ENCODE results near the gene TP53AIP1.

The TP53AIP1 gene

GRCh38 chr11:128910576-128910975, 32.1 kb downstream of the TP53AIP1 start:
- ChIA-PET POLR2A (no interaction called here), CTCF (interaction anchor here (1.5 to 12.2 kb wide), 5 partner anchors 9 to 39 kb away, joined by 4 to 153 read pairs (median 5); no protein-coding TSS in a partner anchor)
- no peak overlapping the region for H3K4me3 ChIP-seq (ENCODE audit: control insufficient read depth in 1 of 7, extremely low read depth in 1 of 7, insufficient read depth in 4 of 7, low read depth in 2 of 7, low read length in 6 of 7)
- DNase-seq = no peak
- peaks cover 0 to 7% (median 4%) of the 10 kb centered on the region in 5 experiments for H3K9me3 ChIP-seq (ENCODE audit: control extremely low read depth in 1 of 5, control insufficient read depth in 4 of 5, insufficient read depth in 2 of 5, low read depth in 1 of 5, low read length in 4 of 5)
- H3K36me3 ChIP-seq (ENCODE audit: control insufficient read depth in 4 of 4, insufficient read depth in 4 of 4, low read length in 3 of 4) = no peaks in the 10 kb centered on the region
- H3K4me1 ChIP-seq (ENCODE audit: control extremely low read depth in 1 of 4, control insufficient read depth in 4 of 4, insufficient read depth in 4 of 4, low read length in 3 of 4) = peaks cover 10 to 41% (median 25%) of the 10 kb centered on the region in 4 experiments
- no peak overlapping the region for H3K27ac ChIP-seq (ENCODE audit: insufficient read depth in 1 of 2, low read depth in 1 of 2, low read length in 2 of 2, poor library complexity in 1 of 2, severe bottlenecking in 2 of 2)
- H3K27me3 ChIP-seq (replicated peaks in 2 of 5; ENCODE audit: control insufficient read depth in 4 of 5, insufficient read depth in 5 of 5, low read length in 4 of 5) = peaks cover 0 to 3% (median 0%) of the 10 kb centered on the region in 5 experiments
- WGBS (ENCODE audit: insufficient coverage) = no CpG with 5 or more reads among the region's 3 CpGs

GRCh38 chr11:128909438-128910125, 33.1 kb downstream of the TP53AIP1 start:
- no peak for DNase-seq
- Histone ChIP-seq H3K27ac (ENCODE audit: insufficient read depth in 1 of 2, low read depth in 1 of 2, low read length in 2 of 2, poor library complexity in 1 of 2, severe bottlenecking in 2 of 2) (no peak overlapping the region), H3K4me3 (ENCODE audit: control insufficient read depth in 1 of 7, extremely low read depth in 1 of 7, insufficient read depth in 4 of 7, low read depth in 2 of 7, low read length in 6 of 7) (no peak overlapping the region), H3K36me3 (ENCODE audit: control insufficient read depth in 4 of 4, insufficient read depth in 4 of 4, low read length in 3 of 4) (no peaks in the 10 kb centered on the region), H3K4me1 (ENCODE audit: control extremely low read depth in 1 of 4, control insufficient read depth in 4 of 4, insufficient read depth in 4 of 4, low read length in 3 of 4) (peaks cover 10 to 47% (median 33%) of the 10 kb centered on the region in 4 experiments), H3K27me3 (replicated peaks in 2 of 5; ENCODE audit: control insufficient read depth in 4 of 5, insufficient read depth in 5 of 5, low read length in 4 of 5) (peaks cover 0 to 3% (median 0%) of the 10 kb centered on the region in 5 experiments), H3K9me3 (ENCODE audit: control extremely low read depth in 1 of 5, control insufficient read depth in 4 of 5, insufficient read depth in 2 of 5, low read depth in 1 of 5, low read length in 4 of 5) (peaks cover 0 to 7% (median 4%) of the 10 kb centered on the region in 5 experiments)
- ChIA-PET POLR2A (interaction anchor here (0.8 kb wide), 1 partner anchor 30 kb away, joined by 3 read pairs; no protein-coding TSS in a partner anchor), CTCF (interaction anchor here (1.5 to 12.2 kb wide), 7 partner anchors 10 to 40 kb away, joined by 4 to 153 read pairs (median 19); no protein-coding TSS in a partner anchor)
- WGBS (ENCODE audit: insufficient coverage) = 72% methylated on average over 8 of the region's 8 CpGs

- peak; percentile 77 to 95 (median 93) for DNase-seq
- POLR2A ChIA-PET = interaction anchor here (0.5 to 0.8 kb wide), 2 partner anchors 31 to 183 kb away, joined by 3 read pairs; no protein-coding TSS in a partner anchor
- Histone ChIP-seq H3K4me3 (ENCODE audit: control insufficient read depth in 1 of 7, extremely low read depth in 1 of 7, insufficient read depth in 4 of 7, low read depth in 2 of 7, low read length in 6 of 7) (peak overlapping the region in 4 of 7 experiments; percentile 17 to 44 (median 30)), H3K36me3 (ENCODE audit: control insufficient read depth in 4 of 4, insufficient read depth in 4 of 4, low read length in 3 of 4) (no peaks in the 10 kb centered on the region), H3K27me3 (replicated peaks in 2 of 5; ENCODE audit: control insufficient read depth in 4 of 5, insufficient read depth in 5 of 5, low read length in 4 of 5) (peaks cover 0 to 3% (median 0%) of the 10 kb centered on the region in 5 experiments), H3K27ac (ENCODE audit: insufficient read depth in 1 of 2, low read depth in 1 of 2, low read length in 2 of 2, poor library complexity in 1 of 2, severe bottlenecking in 2 of 2) (no peak overlapping the region), H3K9me3 (ENCODE audit: control extremely low read depth in 1 of 5, control insufficient read depth in 4 of 5, insufficient read depth in 2 of 5, low read depth in 1 of 5, low read length in 4 of 5) (peaks cover 0 to 7% (median 4%) of the 10 kb centered on the region in 5 experiments), H3K4me1 (ENCODE audit: control extremely low read depth in 1 of 4, control insufficient read depth in 4 of 4, insufficient read depth in 4 of 4, low read length in 3 of 4) (peaks cover 12 to 57% (median 43%) of the 10 kb centered on the region in 4 experiments)
- 3% methylated on average over 7 of the region's 12 CpGs for WGBS (ENCODE audit: insufficient coverage)
- CTCF ChIA-PET = interaction anchor here (1.1 to 12.2 kb wide), 7 partner anchors 11 to 51 kb away, joined by 4 to 153 read pairs (median 19); no protein-coding TSS in a partner anchor
Observed at GRCh38 chr11:128908391-128909246, 34.1 kb downstream of the TP53AIP1 start.

- H3K36me3 ChIP-seq (ENCODE audit: control insufficient read depth in 4 of 4, insufficient read depth in 4 of 4, low read length in 3 of 4) = no peaks in the 10 kb centered on the region
- H3K27ac ChIP-seq (ENCODE audit: insufficient read depth in 1 of 2, low read depth in 1 of 2, low read length in 2 of 2, poor library complexity in 1 of 2, severe bottlenecking in 2 of 2) = no peak overlapping the region
- ChIA-PET POLR2A (no interaction called here), CTCF (interaction anchor here (0.9 to 12.2 kb wide), 10 partner anchors 12 to 52 kb away, joined by 4 to 153 read pairs (median 12); partner anchors contain the start of gene KCNJ5)
- 42% methylated on average over 2 of the region's 4 CpGs for WGBS (ENCODE audit: insufficient coverage)
- no peak overlapping the region for H3K4me3 ChIP-seq (ENCODE audit: control insufficient read depth in 1 of 7, extremely low read depth in 1 of 7, insufficient read depth in 4 of 7, low read depth in 2 of 7, low read length in 6 of 7)
- no peak for DNase-seq
- peaks cover 12 to 63% (median 48%) of the 10 kb centered on the region in 4 experiments for H3K4me1 ChIP-seq (ENCODE audit: control extremely low read depth in 1 of 4, control insufficient read depth in 4 of 4, insufficient read depth in 4 of 4, low read length in 3 of 4)
- peaks cover 0 to 2% (median 0%) of the 10 kb centered on the region in 5 experiments for H3K27me3 ChIP-seq (replicated peaks in 2 of 5; ENCODE audit: control insufficient read depth in 4 of 5, insufficient read depth in 5 of 5, low read length in 4 of 5)
- H3K9me3 ChIP-seq (ENCODE audit: control extremely low read depth in 1 of 5, control insufficient read depth in 4 of 5, insufficient read depth in 2 of 5, low read depth in 1 of 5, low read length in 4 of 5) = peaks cover 0 to 7% (median 4%) of the 10 kb centered on the region in 5 experiments
Observed at GRCh38 chr11:128907585-128907984, 35.1 kb downstream of the TP53AIP1 start.

- Histone ChIP-seq H3K27me3 (replicated peaks in 2 of 5; ENCODE audit: control insufficient read depth in 4 of 5, insufficient read depth in 5 of 5, low read length in 4 of 5) (peaks cover 0 to 9% (median 0%) of the 10 kb centered on the region in 5 experiments), H3K9me3 (ENCODE audit: control extremely low read depth in 1 of 5, control insufficient read depth in 4 of 5, insufficient read depth in 2 of 5, low read depth in 1 of 5, low read length in 4 of 5) (peaks cover 0 to 5% (median 0%) of the 10 kb centered on the region in 5 experiments), H3K36me3 (ENCODE audit: control insufficient read depth in 4 of 4, insufficient read depth in 4 of 4, low read length in 3 of 4) (peaks cover 0 to under 1% (median 0%) of the 10 kb centered on the region in 4 experiments), H3K4me3 (ENCODE audit: control insufficient read depth in 1 of 7, extremely low read depth in 1 of 7, insufficient read depth in 4 of 7, low read depth in 2 of 7, low read length in 6 of 7) (peak overlapping the region in 5 of 7 experiments; percentile 13 to 63 (median 52)), H3K4me1 (ENCODE audit: control extremely low read depth in 1 of 4, control insufficient read depth in 4 of 4, insufficient read depth in 4 of 4, low read length in 3 of 4) (peaks cover 12 to 63% (median 48%) of the 10 kb centered on the region in 4 experiments), H3K27ac (ENCODE audit: insufficient read depth in 1 of 2, low read depth in 1 of 2, low read length in 2 of 2, poor library complexity in 1 of 2, severe bottlenecking in 2 of 2) (no peak overlapping the region)
- POLR2A ChIA-PET = no interaction called here
- CTCF ChIA-PET = interaction anchor here (0.8 to 12.2 kb wide), 12 partner anchors 8 to 50 kb away, joined by 3 to 153 read pairs (median 6); no protein-coding TSS in a partner anchor
- 61% methylated on average over 8 of the region's 8 CpGs for WGBS (ENCODE audit: insufficient coverage)
- no peak for DNase-seq
Observed at GRCh38 chr11:128906185-128907050, 36.3 kb downstream of the TP53AIP1 start.

All from common myeloid progenitor, CD34-positive (primary cell).